Lower leg skin (tissue), 3 donors: Measurements from ENCODE around the gene MYBPC1.

Experiments used
- POLR2A ChIP-seq, 2 donors: fragments of 450-650 bp; IDR thresholded peaks; one replicate each; pipeline ENCODE4 v1.6.1; 2016 to 2017; ENCODE audit warnings: antibody characterized with exemption in 2 of 2, mild to moderate bottlenecking in 1 of 2, moderate library complexity in 1 of 2
- TF ChIP-seq, protein P1 (sequence below), 3 donors: fragments of 450-650 bp; IDR thresholded peaks; one replicate each; pipeline ENCODE4 v1.5.1; 2016; ENCODE audit warnings: antibody characterized with exemption in 3 of 3, mild to moderate bottlenecking in 3 of 3, moderate library complexity in 2 of 3

DNA sequence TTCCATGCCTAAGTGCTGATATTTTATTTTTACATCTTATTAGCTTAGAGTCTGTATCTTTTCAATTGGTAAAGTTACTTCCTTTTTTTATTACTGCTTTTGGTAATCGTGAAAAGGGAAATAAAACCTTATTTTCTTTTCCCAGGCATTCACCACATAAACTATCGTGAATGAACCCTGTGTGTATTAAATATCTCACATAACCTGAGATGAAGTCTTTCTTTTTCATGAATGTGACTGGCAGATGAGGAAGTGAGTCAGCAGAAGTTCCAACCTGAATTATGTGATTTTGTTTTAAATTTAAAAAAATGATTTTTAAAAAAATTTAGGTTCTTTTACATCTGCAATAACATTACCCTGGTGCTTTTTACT is 26.0 kb downstream of the MYBPC1 start:
- TF ChIP-seq, protein P1, sequence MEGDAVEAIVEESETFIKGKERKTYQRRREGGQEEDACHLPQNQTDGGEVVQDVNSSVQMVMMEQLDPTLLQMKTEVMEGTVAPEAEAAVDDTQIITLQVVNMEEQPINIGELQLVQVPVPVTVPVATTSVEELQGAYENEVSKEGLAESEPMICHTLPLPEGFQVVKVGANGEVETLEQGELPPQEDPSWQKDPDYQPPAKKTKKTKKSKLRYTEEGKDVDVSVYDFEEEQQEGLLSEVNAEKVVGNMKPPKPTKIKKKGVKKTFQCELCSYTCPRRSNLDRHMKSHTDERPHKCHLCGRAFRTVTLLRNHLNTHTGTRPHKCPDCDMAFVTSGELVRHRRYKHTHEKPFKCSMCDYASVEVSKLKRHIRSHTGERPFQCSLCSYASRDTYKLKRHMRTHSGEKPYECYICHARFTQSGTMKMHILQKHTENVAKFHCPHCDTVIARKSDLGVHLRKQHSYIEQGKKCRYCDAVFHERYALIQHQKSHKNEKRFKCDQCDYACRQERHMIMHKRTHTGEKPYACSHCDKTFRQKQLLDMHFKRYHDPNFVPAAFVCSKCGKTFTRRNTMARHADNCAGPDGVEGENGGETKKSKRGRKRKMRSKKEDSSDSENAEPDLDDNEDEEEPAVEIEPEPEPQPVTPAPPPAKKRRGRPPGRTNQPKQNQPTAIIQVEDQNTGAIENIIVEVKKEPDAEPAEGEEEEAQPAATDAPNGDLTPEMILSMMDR (IDR thresholded peaks at IDR 0.05): no peak
- TF ChIP-seq POLR2A (IDR thresholded peaks at IDR 0.05): no peak
